Measurements from ENCODE around the gene GCLC.

Gene GCLC

GRCh38 chr6:53510746-53511145 lies 34.2 kb downstream of the GCLC start:
- peaks cover 0 to 10% (median 0%) of the 10 kb centered on the region in 10 experiments; a peak in 6 of 20 replicates for H3K4me1 ChIP-seq
- no peak overlapping the region for H3K9ac ChIP-seq
- no peak overlapping the region for H3K4me2 ChIP-seq
- peaks cover 0 to 16% (median 0%) of the 10 kb centered on the region in 11 experiments; a peak in 4 of 22 replicates for H4K20me1 ChIP-seq
- no peak overlapping the region for H3K27ac ChIP-seq
- no peak for TF ChIP-seq Cebpa-rat (IDR thresholded peaks at IDR 0.05)
- no peaks in the 10 kb centered on the region for H3K9me3 ChIP-seq (replicated peaks in 1 of 11)
- peaks cover 70 to 91% (median 86%) of the 10 kb centered on the region in 11 experiments for H3K36me3 ChIP-seq
- H3K27me3 ChIP-seq: no peaks in the 10 kb centered on the region
- no peak overlapping the region for H3K4me3 ChIP-seq

GRCh38 chr6:53506872-53507271 lies 38.0 kb downstream of the GCLC start:
- no peaks in the 10 kb centered on the region for H3K27me3 ChIP-seq
- no peak overlapping the region for H3K27ac ChIP-seq
- no peak overlapping the region for H3K4me3 ChIP-seq
- H3K36me3 ChIP-seq: peaks cover 69 to 92% (median 86%) of the 10 kb centered on the region in 11 experiments
- H3K9ac ChIP-seq: no peak overlapping the region
- no peaks in the 10 kb centered on the region for H3K9me3 ChIP-seq (replicated peaks in 1 of 11)
- no peak for TF ChIP-seq Cebpa-rat (IDR thresholded peaks at IDR 0.05)
- H4K20me1 ChIP-seq: no peaks in the 10 kb centered on the region
- peaks cover 0 to 19% (median 0%) of the 10 kb centered on the region in 10 experiments; a peak in 6 of 20 replicates for H3K4me1 ChIP-seq
- H3K4me2 ChIP-seq: peak overlapping the region in 2 of 11 experiments; percentile 2 to 23; a peak in 1 of 22 replicates

- Histone ChIP-seq H3K9ac (no peak overlapping the region), H3K4me2 (peak overlapping the region in 1 of 11 experiments; percentile 48; a peak in 1 of 22 replicates), H4K20me1 (no peaks in the 10 kb centered on the region), H3K27ac (no peak overlapping the region), H3K27me3 (no peaks in the 10 kb centered on the region), H3K4me1 (peaks cover 0 to 19% (median 0%) of the 10 kb centered on the region in 10 experiments; a peak in 6 of 20 replicates), H3K36me3 (peaks cover 57 to 97% (median 91%) of the 10 kb centered on the region in 11 experiments), H3K9me3 (replicated peaks in 1 of 11) (no peaks in the 10 kb centered on the region), H3K4me3 (no peak overlapping the region)
- TF ChIP-seq Cebpa-rat (IDR thresholded peaks at IDR 0.05): no peak
Observed at GRCh38 chr6:53504512-53504911, 40.4 kb downstream of the GCLC start.

GRCh38 chr6:53503060-53503459 lies 41.8 kb downstream of the GCLC start:
- H4K20me1 ChIP-seq: no peaks in the 10 kb centered on the region
- H3K9ac ChIP-seq: no peak overlapping the region
- peaks cover 0 to 19% (median 0%) of the 10 kb centered on the region in 10 experiments; a peak in 6 of 20 replicates for H3K4me1 ChIP-seq
- peaks cover 60 to 97% (median 93%) of the 10 kb centered on the region in 11 experiments for H3K36me3 ChIP-seq
- TF ChIP-seq Cebpa-rat (IDR thresholded peaks at IDR 0.05): no peak
- H3K4me3 ChIP-seq: no peak overlapping the region
- H3K4me2 ChIP-seq: no peak overlapping the region
- H3K27ac ChIP-seq: no peak overlapping the region
- no peaks in the 10 kb centered on the region for H3K27me3 ChIP-seq
- no peaks in the 10 kb centered on the region for H3K9me3 ChIP-seq (replicated peaks in 1 of 11)

- no peaks in the 10 kb centered on the region for H3K27me3 ChIP-seq
- no peaks in the 10 kb centered on the region for H4K20me1 ChIP-seq
- H3K36me3 ChIP-seq: peaks cover 55 to 100% (median 88%) of the 10 kb centered on the region in 11 experiments
- H3K4me3 ChIP-seq: no peak overlapping the region
- H3K27ac ChIP-seq: no peak overlapping the region
- no peak overlapping the region for H3K9ac ChIP-seq
- H3K4me1 ChIP-seq: peaks cover 0 to 10% (median 0%) of the 10 kb centered on the region in 10 experiments; a peak in 1 of 20 replicates
- no peaks in the 10 kb centered on the region for H3K9me3 ChIP-seq (replicated peaks in 1 of 11)
- no peak for TF ChIP-seq Cebpa-rat (IDR thresholded peaks at IDR 0.05)
- no peak overlapping the region for H3K4me2 ChIP-seq
Observed at GRCh38 chr6:53501432-53501831, 43.5 kb downstream of the GCLC start.

GRCh38 chr6:53500095-53500494 lies 44.8 kb downstream of the GCLC start:
- no peak overlapping the region for H3K4me2 ChIP-seq
- H3K9me3 ChIP-seq (replicated peaks in 1 of 11): no peaks in the 10 kb centered on the region
- H3K9ac ChIP-seq: no peak overlapping the region
- no peak overlapping the region for H3K4me3 ChIP-seq
- no peaks in the 10 kb centered on the region for H3K27me3 ChIP-seq
- no peak for TF ChIP-seq Cebpa-rat (IDR thresholded peaks at IDR 0.05)
- H4K20me1 ChIP-seq: no peaks in the 10 kb centered on the region
- H3K4me1 ChIP-seq: peaks cover 0 to 7% (median 0%) of the 10 kb centered on the region in 10 experiments; a peak in 1 of 20 replicates
- no peak overlapping the region for H3K27ac ChIP-seq
- H3K36me3 ChIP-seq: peaks cover 42 to 86% (median 75%) of the 10 kb centered on the region in 11 experiments

- Histone ChIP-seq H3K4me2 (no peak overlapping the region), H3K27ac (no peak overlapping the region), H3K9me3 (replicated peaks in 1 of 11) (no peaks in the 10 kb centered on the region), H3K9ac (no peak overlapping the region), H3K4me3 (no peak overlapping the region), H4K20me1 (no peaks in the 10 kb centered on the region), H3K36me3 (peaks cover 32 to 76% (median 65%) of the 10 kb centered on the region in 11 experiments), H3K4me1 (no peaks in the 10 kb centered on the region), H3K27me3 (no peaks in the 10 kb centered on the region)
- no peak for TF ChIP-seq Cebpa-rat (IDR thresholded peaks at IDR 0.05)
Observed at GRCh38 chr6:53499094-53499493, 45.8 kb downstream of the GCLC start.

GRCh38 chr6:53498649-53499048 lies 46.3 kb downstream of the GCLC start:
- no peak overlapping the region for H3K4me3 ChIP-seq
- H3K27ac ChIP-seq: no peak overlapping the region
- H3K4me1 ChIP-seq: no peaks in the 10 kb centered on the region

GRCh38 chr6:53497905-53498304 lies 47.0 kb downstream of the GCLC start:
- H3K4me3 ChIP-seq: no peak overlapping the region
- H3K4me2 ChIP-seq: no peak overlapping the region
- no peaks in the 10 kb centered on the region for H4K20me1 ChIP-seq
- peaks cover 21 to 64% (median 53%) of the 10 kb centered on the region in 11 experiments for H3K36me3 ChIP-seq
- H3K9me3 ChIP-seq (replicated peaks in 1 of 11): no peaks in the 10 kb centered on the region
- H3K27me3 ChIP-seq: no peaks in the 10 kb centered on the region
- no peak for TF ChIP-seq Cebpa-rat (IDR thresholded peaks at IDR 0.05)
- H3K9ac ChIP-seq: no peak overlapping the region
- H3K27ac ChIP-seq: no peak overlapping the region
- no peaks in the 10 kb centered on the region for H3K4me1 ChIP-seq

More at GRCh38 chr6:53498649-53499048, 46.3 kb downstream of the GCLC start:
- H4K20me1 ChIP-seq: no peaks in the 10 kb centered on the region
- H3K4me2 ChIP-seq: no peak overlapping the region
- H3K9me3 ChIP-seq (replicated peaks in 1 of 11): no peaks in the 10 kb centered on the region
- no peak overlapping the region for H3K9ac ChIP-seq
- no peak for TF ChIP-seq Cebpa-rat (IDR thresholded peaks at IDR 0.05)
- no peaks in the 10 kb centered on the region for H3K27me3 ChIP-seq
- peaks cover 27 to 72% (median 60%) of the 10 kb centered on the region in 11 experiments for H3K36me3 ChIP-seq

- Histone ChIP-seq H3K27ac (no peak overlapping the region), H3K9me3 (replicated peaks in 1 of 11) (no peaks in the 10 kb centered on the region), H3K9ac (no peak overlapping the region), H3K4me2 (no peak overlapping the region), H3K27me3 (no peaks in the 10 kb centered on the region), H3K4me3 (no peak overlapping the region), H3K4me1 (no peaks in the 10 kb centered on the region), H3K36me3 (peaks cover 21 to 54% (median 44%) of the 10 kb centered on the region in 11 experiments), H4K20me1 (no peaks in the 10 kb centered on the region)
- no peak for TF ChIP-seq Cebpa-rat (IDR thresholded peaks at IDR 0.05)
Observed at GRCh38 chr6:53496797-53497375, 48.0 kb downstream of the GCLC start.

Measured in BLaER1 treated with 17β-estradiol and CSF1 and Interleukin-3, amounts not matched to agents 10 nM and 100 nM (cell line).